SK-N-SH (cell line): ENCODE results near the gene FASTK.

Experiments
- CTCF ChIP-seq: fragments of 200-600 bp; sonication (generic); IDR thresholded peaks from 2 replicates; pipeline ENCODE4 v1.6.1; 2017; ENCODE audit warnings: antibody characterized with exemption, mild to moderate bottlenecking, moderate library complexity
- EP300 ChIP-seq, 2 experiments: IDR thresholded peaks; 2 replicates each; pipeline versions ENCODE4 v1.4.0 to v1.6.1; 2012; ENCODE audit warnings: borderline replicate concordance in 1 of 2, low read depth in 1 of 2, low read length in 1 of 2
- EZH2phosphoT487 ChIP-seq: fragments of 200-600 bp; sonication (generic); IDR thresholded peaks from 2 replicates; pipeline ENCODE4 v1.6.1; 2017; ENCODE audit warnings: low read depth, mixed run types, mild to moderate bottlenecking, antibody characterized with exemption, moderate library complexity, borderline replicate concordance
- NRF1 ChIP-seq: IDR thresholded peaks from 2 replicates; pipeline ENCODE4 v1.6.1; 2012; ENCODE audit warnings: low read depth, mild to moderate bottlenecking, low read length
- POLR2AphosphoS5 ChIP-seq: IDR thresholded peaks from 2 replicates; pipeline ENCODE4 v1.6.1; 2012; ENCODE audit warnings: low read depth, low read length
- RAD21 ChIP-seq: IDR thresholded peaks from 2 replicates; pipeline ENCODE4 v1.6.1; 2012; ENCODE audit warnings: mild to moderate bottlenecking, low read length
- RCOR1 ChIP-seq: fragments of 150-350 bp; IDR thresholded peaks from 2 replicates; pipeline ENCODE4 v1.6.1; 2017; ENCODE audit warnings: antibody characterized with exemption, low read length
- REST ChIP-seq: IDR thresholded peaks from 2 replicates; pipeline ENCODE4 v1.6.1; 2012; ENCODE audit warnings: mild to moderate bottlenecking, low read depth, low read length, moderate library complexity
- TAF1 ChIP-seq: IDR thresholded peaks from 2 replicates; pipeline ENCODE4 v1.6.1; 2012; ENCODE audit warnings: low read depth, mild to moderate bottlenecking, low read length, moderate library complexity, borderline replicate concordance

GRCh38 chr7:151125846-151126481 is 45.4 kb upstream of the FASTK start:
- TF ChIP-seq TAF1: no peak
- TF ChIP-seq CTCF: no peak
- no peak for TF ChIP-seq POLR2AphosphoS5
- TF ChIP-seq RCOR1: no peak
- TF ChIP-seq EZH2phosphoT487: no peak
- no peak for TF ChIP-seq RAD21
- TF ChIP-seq NRF1: no peak
- no peak for TF ChIP-seq EP300 (IDR thresholded peaks at IDR 0.05; ENCODE audit: borderline replicate concordance in 1 of 2, low read depth in 1 of 2, low read length in 1 of 2)
- no peak for TF ChIP-seq REST
